Measurements from ENCODE around the gene CNR1. TPM values are rescaled to one million over a fixed set of nuclear protein-coding genes. Genes with fewer than 3 reads are reported as not detected.

The CNR1 gene
- total and polyA plus RNA-seq, 9 donors: 0.05 to 0.78 (median 0.26) TPM

- WGBS (ENCODE audit: insufficient coverage): 93% methylated on average over 17 of the region's 20 CpGs
- H3K4me3 ChIP-seq (ENCODE audit: low read length): no peak overlapping the region
These were observed 21.4 kb downstream of the CNR1 start for GRCh38 chr6:88144637-88145297.

GRCh38 chr6:88143421-88144157, 22.6 kb downstream of the CNR1 start:
- H3K27ac ChIP-seq (ENCODE audit: low read length): no peak overlapping the region
- H3K36me3 ChIP-seq (ENCODE audit: control insufficient read depth, insufficient read depth, low read length): no peaks in the 10 kb centered on the region
- no peaks in the 10 kb centered on the region for H3K27me3 ChIP-seq (ENCODE audit: control insufficient read depth, insufficient read depth, low read length)
- H3K4me3 ChIP-seq (ENCODE audit: low read length): no peak overlapping the region
- no peak for DNase-seq
- WGBS (ENCODE audit: insufficient coverage): 86% methylated on average over 11 of the region's 14 CpGs
- no peaks in the 10 kb centered on the region for H3K9me3 ChIP-seq (replicated peaks; ENCODE audit: control insufficient read depth, low read depth, low read length)
- H3K4me1 ChIP-seq (ENCODE audit: control insufficient read depth, insufficient read depth, low read length): no peaks in the 10 kb centered on the region

More at GRCh38 chr6:88144637-88145297, 21.4 kb downstream of the CNR1 start:
- Histone ChIP-seq H3K36me3 (ENCODE audit: control insufficient read depth, insufficient read depth, low read length) (no peaks in the 10 kb centered on the region), H3K27ac (ENCODE audit: low read length) (no peak overlapping the region), H3K4me1 (ENCODE audit: control insufficient read depth, insufficient read depth, low read length) (no peaks in the 10 kb centered on the region), H3K9me3 (replicated peaks; ENCODE audit: control insufficient read depth, low read depth, low read length) (no peaks in the 10 kb centered on the region), H3K27me3 (ENCODE audit: control insufficient read depth, insufficient read depth, low read length) (no peaks in the 10 kb centered on the region)
- DNase-seq: no peak

- Histone ChIP-seq H3K9me3 (replicated peaks; ENCODE audit: control insufficient read depth, low read depth, low read length) (no peaks in the 10 kb centered on the region), H3K4me1 (ENCODE audit: control insufficient read depth, insufficient read depth, low read length) (no peaks in the 10 kb centered on the region), H3K27ac (ENCODE audit: low read length) (no peak overlapping the region), H3K4me3 (ENCODE audit: low read length) (no peak overlapping the region), H3K27me3 (ENCODE audit: control insufficient read depth, insufficient read depth, low read length) (no peaks in the 10 kb centered on the region), H3K36me3 (ENCODE audit: control insufficient read depth, insufficient read depth, low read length) (no peaks in the 10 kb centered on the region)
- WGBS (ENCODE audit: insufficient coverage): no CpG with 5 or more reads among the region's 3 CpGs
- DNase-seq: no peak
These were observed 23.9 kb downstream of the CNR1 start for GRCh38 chr6:88142297-88142668.

GRCh38 chr6:88141561-88142296, 24.4 kb downstream of the CNR1 start:
- DNase-seq: no peak
- 77% methylated on average over 3 of the region's 9 CpGs for WGBS (ENCODE audit: insufficient coverage)
- Histone ChIP-seq H3K9me3 (replicated peaks; ENCODE audit: control insufficient read depth, low read depth, low read length) (no peaks in the 10 kb centered on the region), H3K4me3 (ENCODE audit: low read length) (no peak overlapping the region), H3K27me3 (ENCODE audit: control insufficient read depth, insufficient read depth, low read length) (no peaks in the 10 kb centered on the region), H3K4me1 (ENCODE audit: control insufficient read depth, insufficient read depth, low read length) (no peaks in the 10 kb centered on the region), H3K36me3 (ENCODE audit: control insufficient read depth, insufficient read depth, low read length) (no peaks in the 10 kb centered on the region), H3K27ac (ENCODE audit: low read length) (no peak overlapping the region)

- no peak for DNase-seq
- Histone ChIP-seq H3K27me3 (ENCODE audit: control insufficient read depth, insufficient read depth, low read length) (no peaks in the 10 kb centered on the region), H3K4me1 (ENCODE audit: control insufficient read depth, insufficient read depth, low read length) (no peaks in the 10 kb centered on the region), H3K4me3 (ENCODE audit: low read length) (no peak overlapping the region), H3K36me3 (ENCODE audit: control insufficient read depth, insufficient read depth, low read length) (no peaks in the 10 kb centered on the region), H3K9me3 (replicated peaks; ENCODE audit: control insufficient read depth, low read depth, low read length) (no peaks in the 10 kb centered on the region), H3K27ac (ENCODE audit: low read length) (no peak overlapping the region)
- whole genome bisulfite sequencing (ENCODE audit: insufficient coverage): no CpG with 5 or more reads among the region's 1 CpG
These were observed 28.2 kb downstream of the CNR1 start for GRCh38 chr6:88137915-88138314.

- no peak overlapping the region for H3K27ac ChIP-seq (ENCODE audit: low read length)
- H3K4me3 ChIP-seq (ENCODE audit: low read length): no peak overlapping the region
- no peaks in the 10 kb centered on the region for H3K27me3 ChIP-seq (ENCODE audit: control insufficient read depth, insufficient read depth, low read length)
- no peaks in the 10 kb centered on the region for H3K9me3 ChIP-seq (replicated peaks; ENCODE audit: control insufficient read depth, low read depth, low read length)
- no peak for DNase-seq
- H3K4me1 ChIP-seq (ENCODE audit: control insufficient read depth, insufficient read depth, low read length): no peaks in the 10 kb centered on the region
- H3K36me3 ChIP-seq (ENCODE audit: control insufficient read depth, insufficient read depth, low read length): no peaks in the 10 kb centered on the region
- 75% methylated on average over 3 of the region's 5 CpGs for WGBS (ENCODE audit: insufficient coverage)
These were observed 30.5 kb downstream of the CNR1 start for GRCh38 chr6:88135578-88136114.

GRCh38 chr6:88134575-88134974, 31.6 kb downstream of the CNR1 start:
- DNase-seq: no peak
- H3K27ac ChIP-seq (ENCODE audit: low read length): no peak overlapping the region
- WGBS (ENCODE audit: insufficient coverage): no CpG with 5 or more reads among the region's 4 CpGs
- no peaks in the 10 kb centered on the region for H3K27me3 ChIP-seq (ENCODE audit: control insufficient read depth, insufficient read depth, low read length)
- no peaks in the 10 kb centered on the region for H3K36me3 ChIP-seq (ENCODE audit: control insufficient read depth, insufficient read depth, low read length)
- H3K4me1 ChIP-seq (ENCODE audit: control insufficient read depth, insufficient read depth, low read length): no peaks in the 10 kb centered on the region
- no peak overlapping the region for H3K4me3 ChIP-seq (ENCODE audit: low read length)
- H3K9me3 ChIP-seq (replicated peaks; ENCODE audit: control insufficient read depth, low read depth, low read length): no peaks in the 10 kb centered on the region

GRCh38 chr6:88133718-88134117, 32.4 kb downstream of the CNR1 start:
- Histone ChIP-seq H3K27me3 (ENCODE audit: control insufficient read depth, insufficient read depth, low read length) (no peaks in the 10 kb centered on the region), H3K9me3 (replicated peaks; ENCODE audit: control insufficient read depth, low read depth, low read length) (no peaks in the 10 kb centered on the region), H3K4me1 (ENCODE audit: control insufficient read depth, insufficient read depth, low read length) (no peaks in the 10 kb centered on the region), H3K27ac (ENCODE audit: low read length) (no peak overlapping the region), H3K36me3 (ENCODE audit: control insufficient read depth, insufficient read depth, low read length) (no peaks in the 10 kb centered on the region), H3K4me3 (ENCODE audit: low read length) (no peak overlapping the region)
- no CpG with 5 or more reads among the region's 1 CpG for WGBS (ENCODE audit: insufficient coverage)
- no peak for DNase-seq

- DNase-seq: no peak
- H3K9me3 ChIP-seq (replicated peaks; ENCODE audit: control insufficient read depth, low read depth, low read length): peaks cover 3% of the 10 kb centered on the region
- H3K4me3 ChIP-seq (ENCODE audit: low read length): no peak overlapping the region
- H3K4me1 ChIP-seq (ENCODE audit: control insufficient read depth, insufficient read depth, low read length): no peaks in the 10 kb centered on the region
- 74% methylated on average over 3 of the region's 3 CpGs for WGBS (ENCODE audit: insufficient coverage)
- H3K27ac ChIP-seq (ENCODE audit: low read length): no peak overlapping the region
- H3K36me3 ChIP-seq (ENCODE audit: control insufficient read depth, insufficient read depth, low read length): no peaks in the 10 kb centered on the region
- H3K27me3 ChIP-seq (ENCODE audit: control insufficient read depth, insufficient read depth, low read length): no peaks in the 10 kb centered on the region
These were observed 41.1 kb downstream of the CNR1 start for GRCh38 chr6:88124925-88125557.

- no peak overlapping the region for H3K4me3 ChIP-seq (ENCODE audit: low read length)
- no CpG with 5 or more reads among the region's 1 CpG for whole genome bisulfite sequencing (ENCODE audit: insufficient coverage)
- no peaks in the 10 kb centered on the region for H3K4me1 ChIP-seq (ENCODE audit: control insufficient read depth, insufficient read depth, low read length)
- H3K27ac ChIP-seq (ENCODE audit: low read length): no peak overlapping the region
- DNase-seq: no peak
- peaks cover 3% of the 10 kb centered on the region for H3K9me3 ChIP-seq (replicated peaks; ENCODE audit: control insufficient read depth, low read depth, low read length)
- no peaks in the 10 kb centered on the region for H3K27me3 ChIP-seq (ENCODE audit: control insufficient read depth, insufficient read depth, low read length)
- H3K36me3 ChIP-seq (ENCODE audit: control insufficient read depth, insufficient read depth, low read length): no peaks in the 10 kb centered on the region
These were observed 45.5 kb downstream of the CNR1 start for GRCh38 chr6:88120635-88121034.
